GM10248 (cell line): ENCODE measurements around the gene CDHR2.

Source experiments
- CTCF ChIA-PET: fragments of 300-600 bp; sonication (Branson Sonifier 250); formaldehyde crosslinking; extraction: SDS; loops from one replicate; lab custom pipeline; 2021; ENCODE audit warnings: antibody characterized with exemption; lab: Yijun Ruan, JAX
- POLR2A ChIA-PET: fragments of 350-650 bp; sonication (Branson Sonifier 250); formaldehyde crosslinking; extraction: SDS; loops from one replicate; lab custom pipeline; 2020; ENCODE audit warnings: antibody characterized with exemption; lab: Yijun Ruan, JAX
- DNase-seq: peaks from one replicate; pipeline ENCODE4 v3.0.0; 2012; ENCODE audit errors: extremely low spot score
- CTCF ChIP-seq: IDR thresholded peaks from 2 replicates; pipeline ENCODE4 v1.5.1; 2012; ENCODE audit warnings: mild to moderate bottlenecking, low read depth; ENCODE audit errors: extremely low read depth, missing control alignments, control extremely low read depth

The CDHR2 gene

GRCh38 chr5:176611435-176611834 lies 62.3 kb downstream of the CDHR2 start:
- no peak for DNase-seq
- no peak for TF ChIP-seq CTCF
- CTCF ChIA-PET = no interaction called here
- POLR2A ChIA-PET = no interaction called here

- CTCF ChIA-PET = interaction anchor here (1.7 kb wide), 1 partner anchor 10 kb away, joined by 4 read pairs; no protein-coding TSS in a partner anchor
- no peak for TF ChIP-seq CTCF
- POLR2A ChIA-PET = no interaction called here
- no peak for DNase-seq
These were observed 62.9 kb downstream of the CDHR2 start for GRCh38 chr5:176612008-176612407.

- ChIA-PET POLR2A (no interaction called here), CTCF (interaction anchor here (1.1 to 1.7 kb wide), 2 partner anchors 9 to 39 kb away, joined by 4 to 5 read pairs; no protein-coding TSS in a partner anchor)
- no peak for DNase-seq
- TF ChIP-seq CTCF = no peak
These were observed 63.7 kb downstream of the CDHR2 start for GRCh38 chr5:176612855-176613254.

GRCh38 chr5:176614805-176615478 lies 65.8 kb downstream of the CDHR2 start:
- CTCF ChIA-PET = no interaction called here
- POLR2A ChIA-PET = no interaction called here
- no peak for DNase-seq
- no peak for TF ChIP-seq CTCF

GRCh38 chr5:176616511-176616910 lies 67.4 kb downstream of the CDHR2 start:
- ChIA-PET CTCF (interaction anchor here (1.6 to 2.2 kb wide), 2 partner anchors 43 to 44 kb away, joined by 4 to 8 read pairs; no protein-coding TSS in a partner anchor), POLR2A (no interaction called here)
- DNase-seq = no peak
- TF ChIP-seq CTCF = no peak

- DNase-seq = no peak
- POLR2A ChIA-PET = no interaction called here
- CTCF ChIA-PET = interaction anchor here (0.8 kb wide), 1 partner anchor 13 kb away, joined by 3 read pairs; no protein-coding TSS in a partner anchor
- no peak for TF ChIP-seq CTCF
These were observed 69.6 kb downstream of the CDHR2 start for GRCh38 chr5:176618783-176619182.
